NT2/D1 (cell line): Measurements from ENCODE around the gene ARRDC1.

Experiments
- SUZ12 ChIP-seq: IDR thresholded peaks from 2 replicates; pipeline ENCODE4 v1.6.1; 2011; ENCODE audit not compliant: insufficient read length, insufficient read depth; ENCODE audit errors: extremely low read depth
- YY1 ChIP-seq: IDR thresholded peaks from 2 replicates; pipeline ENCODE4 v1.6.1; 2011; ENCODE audit not compliant: insufficient read length, insufficient read depth
- ZNF274 ChIP-seq: IDR thresholded peaks from 2 replicates; pipeline ENCODE4 v1.6.1; 2011; ENCODE audit warnings: mild to moderate bottlenecking, low read depth, low read length

- no peak for TF ChIP-seq YY1
- no peak for TF ChIP-seq ZNF274
- TF ChIP-seq SUZ12: no peak
These were observed 23.9 kb upstream of the ARRDC1 start for GRCh38 chr9:137581361-137582285.
